GM04503 (cell line): ENCODE data around the gene MYOG.

Experiments
- DNase-seq: peaks from one replicate; pipeline ENCODE4 v3.0.0-alpha.2; 2012; ENCODE audit warnings: low read depth

The MYOG gene

DNA sequence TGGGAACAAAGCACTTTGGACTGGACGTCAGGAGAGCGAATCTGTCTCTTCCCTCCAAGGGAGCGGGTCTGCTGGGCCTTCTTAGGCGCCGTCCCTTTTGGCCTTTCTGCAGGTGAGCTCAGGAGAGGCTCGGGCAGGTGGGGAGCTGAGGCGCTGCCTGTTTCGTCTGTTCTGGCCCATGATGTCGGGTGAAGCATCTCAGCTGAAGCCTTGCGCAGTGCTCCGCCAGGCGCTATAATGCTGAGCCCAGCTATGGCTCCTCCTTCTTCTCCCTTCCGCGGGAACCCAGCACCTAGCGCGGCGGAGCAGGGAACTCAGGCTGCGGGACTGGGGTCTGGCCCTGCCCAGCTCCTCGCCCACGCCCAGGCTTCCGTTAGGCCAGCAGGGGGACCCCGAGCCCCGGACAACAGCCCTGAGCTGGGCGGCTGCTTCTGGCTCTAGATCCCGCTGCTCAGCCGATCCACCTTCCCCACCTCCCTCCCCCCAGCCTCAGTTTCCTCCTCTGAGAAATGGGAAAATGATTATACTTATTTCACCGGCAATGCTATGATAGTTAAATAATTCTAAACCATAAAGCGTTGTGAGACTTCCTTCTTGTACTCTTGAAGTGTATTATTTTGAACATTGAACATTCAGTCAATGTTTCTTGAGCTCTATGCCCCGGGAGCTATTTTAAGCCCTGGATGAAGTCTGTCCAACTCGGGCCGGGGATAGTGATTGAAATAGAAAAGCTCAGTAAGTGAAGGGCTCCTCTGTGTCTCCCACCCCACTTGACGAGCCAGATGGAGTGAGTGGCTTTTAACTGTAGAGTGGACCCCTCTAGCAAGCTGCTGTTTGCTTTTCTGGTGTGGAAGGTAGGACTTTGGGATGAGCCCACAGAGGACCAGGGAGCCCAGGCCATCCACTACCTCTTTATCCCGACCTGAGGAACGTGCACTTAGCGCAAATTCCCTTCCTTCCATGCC lies 32.1 kb upstream of the MYOG start:
- DNase-seq = no peak

DNA sequence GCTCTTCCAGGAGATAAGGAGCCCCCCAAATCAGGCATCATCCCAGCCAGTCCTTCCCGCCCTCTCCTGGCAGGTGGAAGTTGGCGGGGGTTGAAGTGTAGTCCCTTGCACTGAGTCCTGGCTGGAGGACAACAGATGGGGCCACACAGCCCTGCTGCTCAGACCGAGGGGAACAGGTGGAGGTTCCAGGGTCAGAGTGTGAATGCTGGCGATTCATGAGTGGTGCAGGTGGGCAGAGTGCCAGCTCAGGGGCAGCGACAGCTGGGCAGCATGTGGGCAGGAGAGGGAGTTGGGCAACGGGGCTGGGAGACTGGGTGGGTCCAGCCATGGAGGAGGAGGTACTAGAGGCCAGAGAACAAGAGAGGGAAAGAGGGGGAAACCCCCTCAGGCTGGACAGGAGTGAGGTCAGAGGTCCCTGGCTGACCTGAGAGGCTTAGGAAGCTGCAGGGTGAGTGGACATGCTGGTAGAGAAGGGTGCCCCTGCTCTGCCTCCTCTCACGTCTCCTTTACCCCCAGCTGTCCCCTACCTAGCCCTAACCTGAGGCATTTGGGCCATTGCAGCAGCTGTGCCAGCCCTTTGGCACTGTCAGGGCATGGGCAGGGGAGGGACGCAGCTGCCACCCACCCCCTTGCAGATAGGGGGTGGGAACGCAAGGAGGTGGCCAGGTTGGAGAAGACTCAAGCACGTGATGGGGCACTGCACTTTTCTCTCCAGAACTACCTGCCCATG lies 30.4 kb upstream of the MYOG start:
- no peak for DNase-seq

DNA sequence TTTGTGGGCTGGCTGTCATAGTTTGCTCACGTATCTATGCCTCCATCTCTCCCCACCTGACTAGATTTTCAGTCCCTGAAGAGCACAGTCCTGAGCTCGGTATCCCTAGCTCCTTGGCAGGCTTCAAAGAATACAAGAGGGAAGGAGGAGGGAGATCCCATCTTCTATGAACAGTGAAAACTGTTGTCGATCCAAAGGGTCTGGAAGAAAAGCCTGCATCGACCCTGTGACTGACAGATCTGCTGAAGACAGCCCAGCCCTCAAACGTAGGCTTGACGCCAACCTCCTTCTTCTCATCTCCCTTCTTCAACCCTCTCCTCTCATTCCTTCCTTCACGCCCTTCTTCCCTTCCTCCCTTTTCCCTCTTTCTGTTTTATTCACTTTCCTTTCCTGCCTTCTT lies 28.4 kb upstream of the MYOG start:
- DNase-seq = no peak

DNA sequence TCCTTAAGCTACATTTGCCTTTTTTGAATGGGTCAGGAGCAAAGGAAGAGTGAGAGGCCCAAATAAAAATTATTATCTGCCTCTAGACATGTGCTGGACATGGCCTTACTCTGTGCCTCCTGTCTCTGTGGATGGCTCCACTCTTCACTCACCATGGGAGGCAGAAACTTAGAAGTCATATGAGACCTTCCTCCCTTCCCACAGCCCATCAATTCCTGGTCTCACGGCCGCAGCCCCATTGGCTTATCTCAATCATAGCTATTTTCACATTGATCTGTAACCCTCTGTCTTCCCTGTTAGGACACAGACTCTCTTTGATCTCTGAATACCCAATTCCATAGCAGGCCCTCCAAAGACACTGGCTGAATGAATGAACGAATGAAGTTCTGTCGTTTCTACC lies 27.5 kb upstream of the MYOG start:
- DNase-seq = no peak

DNA sequence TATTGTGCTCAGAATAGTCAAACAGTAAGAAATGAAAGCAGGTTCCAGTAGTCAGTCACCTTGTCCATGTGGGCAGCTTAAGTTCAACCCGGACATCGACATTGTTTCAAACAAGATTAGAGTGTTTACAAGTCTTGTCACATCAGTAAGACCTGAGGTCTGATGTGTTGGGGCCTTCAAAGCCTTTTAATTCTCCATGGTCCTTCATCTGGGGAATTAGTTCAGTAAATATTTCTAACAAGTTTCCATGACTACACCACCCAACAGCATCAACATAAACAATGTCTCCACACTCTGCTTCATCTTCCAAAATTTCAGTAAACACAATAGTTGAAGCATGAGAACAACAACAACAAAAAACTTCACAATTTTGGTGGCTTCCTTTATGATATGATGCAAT lies 26.7 kb upstream of the MYOG start:
- DNase-seq = peak; percentile 21

DNA sequence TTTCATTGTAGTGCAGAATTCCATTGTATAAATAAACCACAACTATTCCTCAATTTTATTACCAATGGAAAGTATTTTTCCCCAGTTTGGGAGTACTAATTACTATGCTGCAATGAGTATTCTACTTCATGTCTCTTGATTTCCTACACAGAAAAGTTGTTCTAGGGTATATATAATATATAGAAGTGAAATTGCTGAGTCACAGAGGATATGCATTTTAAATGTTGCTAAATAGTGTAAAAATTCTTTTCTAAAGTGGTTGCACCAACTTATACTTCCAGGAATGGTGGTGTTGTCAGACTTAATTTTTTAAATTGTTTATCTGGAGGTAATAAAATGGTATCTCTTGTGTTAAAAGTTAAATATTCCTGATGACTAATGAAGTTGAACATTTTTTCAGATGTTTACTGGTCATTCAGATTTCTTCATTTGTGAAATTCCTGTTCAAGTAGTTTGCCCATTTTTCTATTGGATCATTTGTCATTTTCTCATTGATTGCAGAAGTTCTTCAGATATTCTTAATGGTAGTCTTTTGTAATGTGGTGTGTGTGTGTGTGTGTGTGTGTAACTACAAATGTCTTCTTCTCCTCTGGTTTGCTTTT lies 19.1 kb upstream of the MYOG start:
- DNase-seq = peak; percentile 23

DNA sequence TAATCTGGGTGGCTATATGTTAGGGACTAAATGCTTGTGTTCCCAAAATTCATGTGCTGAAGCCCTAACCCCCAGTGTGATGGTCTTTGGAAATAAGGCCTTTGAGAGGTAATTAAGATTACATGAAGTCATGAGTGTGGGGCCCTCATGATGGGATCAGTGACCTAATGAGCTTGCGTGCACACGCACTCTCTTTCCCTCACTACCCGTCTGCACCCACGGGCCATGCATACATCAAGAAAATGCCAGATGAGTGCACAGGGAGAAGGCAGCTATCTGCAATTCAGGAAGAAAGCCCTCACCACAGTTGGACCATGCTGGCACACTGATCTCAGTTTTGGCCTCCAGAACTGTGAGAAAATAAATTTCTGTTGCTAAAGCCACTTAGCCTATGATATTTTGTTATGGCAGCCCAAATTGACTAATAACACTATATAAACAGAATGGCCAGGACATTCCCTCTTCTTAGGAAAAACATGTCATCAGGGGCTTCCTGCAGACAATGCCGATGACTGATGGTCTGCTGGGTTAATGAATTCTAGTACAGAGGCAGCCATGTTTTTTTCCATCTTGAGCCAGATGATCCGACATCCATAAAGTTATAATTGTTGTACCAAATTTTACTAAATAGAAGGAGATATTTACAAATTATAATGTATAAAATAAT lies 18.1 kb upstream of the MYOG start:
- no peak for DNase-seq

DNA sequence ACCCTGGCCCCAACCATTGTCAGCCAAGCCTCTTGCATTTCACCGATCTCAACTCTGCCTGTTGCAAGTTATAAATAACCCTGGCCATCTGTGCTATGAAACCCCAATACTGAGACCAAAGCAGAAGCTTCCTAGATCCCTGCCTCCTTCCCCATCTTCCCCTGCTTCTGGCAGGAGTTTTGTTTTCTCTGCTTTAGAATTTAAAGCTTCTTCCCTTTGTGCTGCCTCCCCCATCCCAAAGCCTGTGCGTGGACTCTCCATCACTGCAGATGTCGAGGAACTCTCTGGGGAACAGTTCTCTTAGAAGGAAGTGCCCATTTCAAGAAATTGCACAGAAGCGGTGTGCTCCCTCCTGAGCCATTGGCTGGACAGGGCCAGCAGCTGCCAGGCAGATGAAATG lies 17.4 kb upstream of the MYOG start:
- no peak for DNase-seq

DNA sequence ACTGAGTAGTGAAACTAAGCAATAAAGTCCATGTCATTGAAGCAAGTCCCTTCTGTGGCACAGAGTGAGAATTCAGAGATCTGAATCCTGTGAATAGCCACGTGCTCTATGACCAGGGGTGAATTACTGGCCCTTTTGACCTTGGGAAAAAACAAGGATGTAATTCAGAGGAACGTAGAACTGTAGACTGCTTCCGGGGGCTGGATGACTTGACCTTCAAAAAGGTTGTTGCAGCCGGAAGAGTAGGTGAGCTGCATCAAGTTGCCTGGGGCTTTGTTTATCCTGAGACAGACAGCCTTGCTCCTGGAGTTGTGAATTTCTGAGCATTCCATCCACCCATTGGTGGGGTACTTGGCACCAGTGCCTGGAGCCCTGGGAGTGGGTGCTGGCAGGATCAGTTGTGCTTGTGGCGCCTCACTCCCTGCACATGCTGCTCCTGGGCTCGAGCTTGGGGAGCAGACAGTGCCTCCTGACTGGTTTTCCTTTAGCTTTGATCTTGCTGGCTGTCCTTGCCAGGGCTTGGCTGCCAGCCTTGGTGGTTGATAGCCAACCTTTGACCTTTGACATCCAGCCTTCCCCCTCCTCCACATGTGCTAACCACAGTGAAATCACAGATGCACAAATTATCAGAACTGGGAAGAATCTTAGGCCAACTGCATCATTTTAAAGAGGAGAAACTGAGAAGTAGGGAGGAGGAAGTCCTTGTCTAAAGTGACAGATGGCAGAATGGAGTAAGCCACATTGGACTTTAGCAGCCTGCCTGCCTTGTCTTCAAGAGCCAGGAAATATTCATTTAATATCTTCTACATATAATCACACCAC lies 16.2 kb upstream of the MYOG start:
- no peak for DNase-seq

DNA sequence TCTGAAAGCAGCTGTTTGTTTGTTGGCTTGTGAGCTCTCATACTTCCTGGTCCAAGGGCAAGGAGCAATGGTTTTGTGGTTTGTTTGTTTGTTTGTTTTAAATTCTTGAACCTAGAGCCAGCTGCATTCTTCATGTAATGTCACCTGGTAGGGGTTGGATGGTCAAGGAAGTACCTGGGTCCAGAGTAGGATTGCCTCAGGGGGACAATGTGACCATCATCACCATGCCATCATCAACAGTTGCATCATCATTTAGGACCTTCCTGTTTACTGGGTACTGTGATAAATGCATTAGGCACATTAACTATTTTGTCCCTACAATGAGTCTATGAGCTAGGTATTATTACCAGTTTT lies 14.7 kb upstream of the MYOG start:
- no peak for DNase-seq

DNA sequence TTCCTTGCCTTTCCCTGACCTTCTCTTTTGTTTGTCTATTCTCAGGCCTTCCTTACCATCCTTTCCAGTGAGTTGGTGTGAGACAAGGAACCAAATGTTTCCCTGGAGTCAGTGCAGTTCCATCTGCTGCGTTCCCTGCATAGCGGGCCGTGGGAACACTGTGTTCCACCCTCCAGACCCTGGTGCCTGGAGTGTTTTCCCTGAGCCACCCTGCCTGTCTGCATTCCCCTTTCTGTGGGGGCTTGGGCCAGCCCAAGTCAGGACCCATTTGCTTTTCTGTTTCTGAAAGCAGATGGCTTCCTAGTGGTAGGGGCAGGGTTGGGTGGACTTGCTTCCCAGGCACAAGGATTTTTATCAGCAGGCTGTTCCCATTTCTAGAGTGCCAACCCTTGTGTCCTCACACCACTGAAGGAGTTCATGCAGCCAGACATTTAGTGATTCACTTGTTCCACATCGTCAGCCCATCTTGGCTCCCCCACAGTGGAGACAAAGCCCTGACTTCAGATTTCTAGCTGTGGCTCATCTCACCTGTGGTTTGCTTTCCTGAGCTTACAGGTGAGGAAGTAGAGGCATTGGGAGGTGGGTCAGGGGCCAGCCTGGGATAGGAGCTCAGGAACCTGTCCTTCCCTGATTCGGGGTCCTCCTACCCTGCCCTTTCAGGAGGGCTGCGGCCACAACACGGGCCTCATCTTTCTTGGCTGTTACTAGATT lies 14.1 kb upstream of the MYOG start:
- no peak for DNase-seq

DNA sequence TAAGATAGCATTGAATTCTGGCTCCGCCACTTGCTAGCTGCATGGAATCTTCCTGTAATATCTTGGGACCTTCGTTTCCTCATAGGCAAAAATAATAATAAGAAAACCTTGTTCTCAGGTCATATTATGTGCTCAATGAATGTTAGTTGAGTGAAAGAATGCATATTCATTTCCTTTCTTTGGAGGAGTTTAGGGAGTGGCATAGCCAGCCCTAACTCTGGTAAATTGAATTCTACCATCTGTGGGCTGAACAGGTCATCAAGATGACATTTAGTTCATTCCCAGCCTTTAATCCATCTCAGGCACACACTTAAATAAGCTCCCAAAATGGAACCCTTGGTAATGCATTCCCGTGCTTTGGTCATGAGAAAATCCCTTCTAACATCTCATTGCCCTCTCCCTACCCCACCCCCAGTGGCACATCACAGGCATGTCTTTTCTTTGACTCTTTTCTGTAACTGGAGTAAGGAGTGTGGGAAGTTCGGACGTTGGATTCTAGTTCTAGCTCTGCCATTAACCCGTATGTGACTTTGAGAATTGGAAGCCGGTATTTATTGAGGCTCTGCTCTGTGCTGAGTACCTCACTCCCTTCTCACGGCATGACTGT lies 13.2 kb upstream of the MYOG start:
- DNase-seq = no peak

DNA sequence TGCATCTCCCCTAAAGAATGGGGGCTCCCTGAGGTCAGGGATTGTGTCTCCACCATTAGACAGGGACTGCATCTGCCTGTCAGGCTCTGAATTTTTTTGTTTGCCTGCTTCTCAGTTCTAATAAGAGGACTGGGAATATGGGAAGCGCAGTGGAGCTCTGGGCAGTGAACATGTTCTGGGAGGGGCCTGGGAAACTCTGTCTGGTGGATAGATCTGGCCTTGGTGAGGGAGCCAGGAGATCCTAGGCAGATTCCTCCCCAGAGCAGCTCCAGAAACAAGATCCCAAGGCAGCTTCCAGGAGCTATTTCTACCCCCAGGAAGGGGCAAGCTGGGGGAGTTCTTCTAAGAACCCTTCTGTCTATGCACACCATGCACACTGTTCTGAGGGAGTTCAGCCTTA lies 12.6 kb upstream of the MYOG start:
- no peak for DNase-seq

DNA sequence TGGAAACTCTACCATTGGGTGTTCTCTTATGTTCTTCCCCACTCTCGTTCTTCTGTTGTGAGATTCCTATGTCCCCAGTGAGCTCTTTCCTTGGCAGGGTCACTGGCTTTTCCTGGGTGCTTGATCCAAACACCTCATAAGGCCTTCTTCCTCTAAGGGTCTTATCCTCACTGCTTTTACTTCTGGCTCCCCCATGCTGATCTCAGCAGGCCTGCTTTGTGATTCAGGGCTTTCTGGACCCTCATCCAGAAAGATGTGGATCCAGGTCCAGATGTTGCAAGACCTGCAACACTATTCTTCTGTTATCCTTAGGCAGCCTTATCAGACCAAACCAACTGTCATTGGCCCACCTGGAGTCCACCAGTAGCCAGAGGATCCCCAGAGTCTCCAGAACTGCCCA lies 11.2 kb upstream of the MYOG start:
- no peak for DNase-seq

DNA sequence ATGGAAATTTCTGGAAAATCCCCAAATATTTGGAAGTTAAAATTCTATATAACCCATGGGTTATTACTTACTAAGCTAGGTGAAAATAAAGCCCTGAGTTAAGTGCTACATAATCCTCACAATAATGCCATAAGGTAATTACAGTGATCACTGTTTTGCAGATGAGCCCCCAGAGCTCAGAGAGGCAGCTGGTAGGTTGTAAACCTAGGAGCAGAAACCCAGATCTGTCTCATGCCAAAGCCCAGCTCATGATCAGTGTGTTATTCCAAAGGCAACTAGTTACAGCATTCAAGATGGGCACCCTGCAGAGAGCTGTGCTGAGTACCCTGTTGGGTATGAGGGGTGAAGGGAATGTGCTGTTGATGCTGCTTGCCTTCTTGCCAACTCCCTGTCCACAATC lies 10.8 kb upstream of the MYOG start:
- DNase-seq = no peak

DNA sequence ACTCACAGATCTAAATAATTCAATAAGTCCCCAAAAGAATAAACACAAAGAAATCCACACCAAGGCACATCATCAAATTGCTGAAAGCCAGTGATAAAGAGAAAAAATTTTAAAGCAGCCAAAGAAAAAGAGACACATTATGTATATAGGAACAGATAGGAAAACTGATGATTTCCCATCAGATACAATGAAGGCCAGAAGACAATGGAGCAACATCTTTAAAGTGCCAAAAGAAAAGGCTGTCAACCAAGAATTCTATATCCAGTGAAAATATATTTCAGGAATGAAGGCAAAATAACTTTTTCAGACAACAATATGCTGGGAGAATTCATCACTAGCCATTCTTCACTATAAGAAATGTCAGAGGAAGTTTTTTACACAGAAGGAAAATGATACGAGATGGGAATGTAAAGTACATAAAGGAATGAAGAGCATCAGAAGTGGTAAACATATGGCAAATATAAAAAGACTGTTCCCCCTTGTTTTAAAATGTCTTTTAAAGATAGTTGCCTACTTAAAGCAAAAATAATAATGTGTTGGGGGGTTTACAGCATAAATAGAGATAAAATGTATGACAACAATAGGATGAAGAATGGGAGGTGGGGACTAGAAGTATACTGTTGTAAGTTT lies 9.4 kb upstream of the MYOG start:
- no peak for DNase-seq

DNA sequence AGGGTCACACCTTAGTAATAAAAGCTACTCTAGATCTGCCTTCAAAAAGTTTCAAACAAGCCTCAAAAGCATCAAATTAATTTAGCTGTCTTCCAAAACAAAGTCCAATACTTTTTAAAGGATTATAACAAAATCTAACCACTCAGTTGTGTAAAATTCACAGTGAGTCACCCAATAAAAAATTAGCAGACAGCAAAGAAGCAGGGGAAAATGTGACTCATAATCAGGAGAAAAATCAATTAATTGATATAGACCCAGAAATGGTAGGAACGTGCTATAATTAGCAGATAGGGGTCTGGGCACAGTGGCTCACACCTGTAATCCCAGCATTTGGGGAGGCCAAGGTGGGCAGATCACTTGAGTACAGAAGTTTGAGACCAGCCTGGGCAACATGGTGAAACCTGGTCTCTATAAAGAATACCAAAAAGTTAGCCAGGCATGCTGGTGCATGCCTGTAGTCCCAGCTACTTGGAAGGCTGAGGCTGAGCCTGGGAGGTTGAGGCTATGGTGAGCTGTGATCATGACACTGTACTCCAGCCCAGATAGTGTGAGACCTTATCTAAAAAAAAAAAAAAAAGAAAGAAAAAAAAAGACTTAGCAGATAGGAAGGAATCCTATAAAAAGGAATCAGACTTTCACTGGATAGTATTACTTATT lies 8.1 kb upstream of the MYOG start:
- no peak for DNase-seq

DNA sequence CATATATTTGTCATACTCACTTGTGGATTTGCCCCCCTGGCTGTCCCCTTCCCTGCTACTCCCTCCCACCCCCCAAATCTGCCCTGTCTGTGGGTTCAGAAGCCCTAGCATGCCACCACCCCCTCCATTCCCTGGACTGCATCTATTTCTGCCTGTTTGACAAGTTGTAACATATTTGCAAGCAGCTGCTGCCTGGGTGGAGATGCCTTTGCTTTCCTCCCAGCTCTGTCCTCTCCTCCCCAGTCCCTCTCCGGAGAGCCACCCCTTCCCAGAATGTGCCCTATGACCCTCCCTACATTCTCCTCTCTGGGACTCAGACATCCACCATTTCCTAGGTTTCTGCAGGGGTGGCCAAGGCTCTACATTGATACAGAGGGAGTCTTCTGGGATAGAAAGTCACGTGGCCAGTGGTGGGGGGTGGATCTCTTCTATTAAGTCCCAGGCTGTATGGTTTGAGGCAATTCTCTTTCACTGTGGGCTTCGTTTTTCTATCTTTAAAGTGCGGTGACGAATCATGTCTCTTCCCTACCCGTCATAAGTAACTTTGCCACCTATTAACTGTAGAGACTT lies 6.0 kb upstream of the MYOG start:
- no peak for DNase-seq

DNA sequence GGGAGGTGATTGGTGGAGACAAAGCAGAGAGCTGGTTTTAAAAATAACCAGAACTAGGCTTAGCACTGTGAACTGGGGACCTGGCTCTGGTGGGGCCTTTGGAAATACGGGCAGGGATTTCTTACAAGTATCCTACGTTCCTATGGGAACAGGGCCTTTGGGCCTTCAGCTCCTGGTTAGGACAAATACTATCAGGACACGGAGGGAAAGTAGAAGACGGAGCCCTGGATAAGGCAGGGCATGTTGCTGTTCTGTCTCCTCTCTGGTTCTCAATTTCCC lies 5.3 kb upstream of the MYOG start:
- DNase-seq = no peak
